ENCODE measurements around the gene DISP1. TPM values are rescaled to one million over a fixed set of nuclear protein-coding genes. Genes with fewer than 3 reads are reported as not detected.

DISP1 gene
- total RNA-seq, 1 experiment from 2014 or later, result 1.4 TPM

- H3K4me3 ChIP-seq (ENCODE audit: low read depth, low read length, poor library complexity, severe bottlenecking), result no peak overlapping the region
- no TSS peak for BruUV-seq (replicated peaks)
- no peak overlapping the region for H3K27ac ChIP-seq (ENCODE audit: low read depth, low read length, poor library complexity, severe bottlenecking)
- POLR2A ChIA-PET (ENCODE audit: low non-redundant PET), result no interaction called here
- peaks cover 19% of the 10 kb centered on the region for H3K4me1 ChIP-seq (ENCODE audit: insufficient read depth, low read length, poor library complexity, severe bottlenecking)
- intact Hi-C loops (cut with micrococcal nuclease; ENCODE audit: unreplicated experiment), result no loop called here
- H3K27me3 ChIP-seq (replicated peaks; ENCODE audit: insufficient read depth, low read depth, low read length, poor library complexity), result no peaks in the 10 kb centered on the region
- H3K9me3 ChIP-seq (ENCODE audit: low read depth, low read length, poor library complexity, severe bottlenecking), result no peaks in the 10 kb centered on the region
- H3K36me3 ChIP-seq (ENCODE audit: insufficient read depth, low read length, poor library complexity, severe bottlenecking), result no peaks in the 10 kb centered on the region
- CTCF ChIA-PET, result no interaction called here
- no peak for DNase-seq (ENCODE audit: low spot score)
- TF ChIP-seq CTCF (conservative IDR thresholded peaks at IDR 0.05; ENCODE audit: low read depth, low read length) (no peak), EZH2 (IDR thresholded peaks at IDR 0.05; ENCODE audit: borderline replicate concordance, low read depth, low read length, poor library complexity, severe bottlenecking) (no peak)
These were observed 8.9 kb downstream of the DISP1 start for GRCh38 chr1:222823695-222824094.

GRCh38 chr1:222824641-222825040, 9.8 kb downstream of the DISP1 start:
- Histone ChIP-seq H3K9me3 (ENCODE audit: low read depth, low read length, poor library complexity, severe bottlenecking) (no peaks in the 10 kb centered on the region), H3K36me3 (ENCODE audit: insufficient read depth, low read length, poor library complexity, severe bottlenecking) (no peaks in the 10 kb centered on the region), H3K4me3 (ENCODE audit: low read depth, low read length, poor library complexity, severe bottlenecking) (peak overlapping the region; percentile 8), H3K27ac (ENCODE audit: low read depth, low read length, poor library complexity, severe bottlenecking) (no peak overlapping the region), H3K27me3 (replicated peaks; ENCODE audit: insufficient read depth, low read depth, low read length, poor library complexity) (no peaks in the 10 kb centered on the region), H3K4me1 (ENCODE audit: insufficient read depth, low read length, poor library complexity, severe bottlenecking) (peaks cover 19% of the 10 kb centered on the region)
- ChIA-PET POLR2A (ENCODE audit: low non-redundant PET) (no interaction called here), CTCF (no interaction called here)
- no peak for DNase-seq (ENCODE audit: low spot score)
- no TSS peak for BruUV-seq (replicated peaks)
- TF ChIP-seq CTCF (conservative IDR thresholded peaks at IDR 0.05; ENCODE audit: low read depth, low read length) (no peak), EZH2 (IDR thresholded peaks at IDR 0.05; ENCODE audit: borderline replicate concordance, low read depth, low read length, poor library complexity, severe bottlenecking) (no peak)
- intact Hi-C loops (cut with micrococcal nuclease; ENCODE audit: unreplicated experiment), result no loop called here

GRCh38 chr1:222828939-222829338, 14.1 kb downstream of the DISP1 start:
- no peak for DNase-seq (ENCODE audit: low spot score)
- CTCF ChIA-PET, result no interaction called here
- Histone ChIP-seq H3K27me3 (replicated peaks; ENCODE audit: insufficient read depth, low read depth, low read length, poor library complexity) (no peaks in the 10 kb centered on the region), H3K4me1 (ENCODE audit: insufficient read depth, low read length, poor library complexity, severe bottlenecking) (peaks cover 8% of the 10 kb centered on the region), H3K9me3 (ENCODE audit: low read depth, low read length, poor library complexity, severe bottlenecking) (no peaks in the 10 kb centered on the region), H3K27ac (ENCODE audit: low read depth, low read length, poor library complexity, severe bottlenecking) (no peak overlapping the region), H3K36me3 (ENCODE audit: insufficient read depth, low read length, poor library complexity, severe bottlenecking) (no peaks in the 10 kb centered on the region), H3K4me3 (ENCODE audit: low read depth, low read length, poor library complexity, severe bottlenecking) (no peak overlapping the region)
- no TSS peak for BruUV-seq (replicated peaks)
- TF ChIP-seq CTCF (conservative IDR thresholded peaks at IDR 0.05; ENCODE audit: low read depth, low read length) (peak; percentile 34; the same call in 1 of the 2 replicates), EZH2 (IDR thresholded peaks at IDR 0.05; ENCODE audit: borderline replicate concordance, low read depth, low read length, poor library complexity, severe bottlenecking) (no peak)
- POLR2A ChIA-PET (ENCODE audit: low non-redundant PET), result no interaction called here
- intact Hi-C loops (cut with micrococcal nuclease; ENCODE audit: unreplicated experiment), result no loop called here

Measured in A673 (cell line).